LHCN-M2 (cell line): Measurements from ENCODE around the gene PARVA. TPM values are rescaled to one million over a fixed set of nuclear protein-coding genes. Genes with fewer than 3 reads are reported as not detected.

Experiments used
- DNase-seq: peaks from one replicate; pipeline ENCODE4 v3.0.0-alpha.2; 2012; ENCODE audit warnings: low read depth
- total RNA-seq: library from RNA; depleted of rRNA; stranded (reverse); fragments of >200 nt; gene quantifications from 2 replicates; pipeline ENCODE4 v1.2.3, GENCODE V29; 2014

PARVA gene
- total RNA-seq, 1 experiment from 2014 or later, result 55.7 TPM

- no peak for DNase-seq
These were observed 26.0 kb downstream of the PARVA start for GRCh38 chr11:12403122-12403996.

DNA sequence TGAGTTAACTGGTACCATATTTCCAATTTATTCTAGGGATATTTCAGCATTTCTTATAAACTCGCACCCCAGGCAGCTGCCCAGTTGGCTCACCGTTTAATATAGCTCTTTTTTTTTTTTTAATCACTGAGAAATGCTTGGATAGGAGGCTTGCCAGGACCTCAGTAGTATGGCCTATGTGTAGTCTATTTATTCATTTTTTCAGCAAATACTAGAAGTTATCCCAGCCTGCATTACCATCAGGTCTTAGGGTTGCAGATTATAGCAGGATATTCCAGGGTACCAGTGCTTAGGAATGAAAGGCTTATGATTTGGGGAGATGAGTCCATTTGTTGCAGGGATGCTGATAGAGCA lies 26.6 kb downstream of the PARVA start:
- no peak for DNase-seq

DNA sequence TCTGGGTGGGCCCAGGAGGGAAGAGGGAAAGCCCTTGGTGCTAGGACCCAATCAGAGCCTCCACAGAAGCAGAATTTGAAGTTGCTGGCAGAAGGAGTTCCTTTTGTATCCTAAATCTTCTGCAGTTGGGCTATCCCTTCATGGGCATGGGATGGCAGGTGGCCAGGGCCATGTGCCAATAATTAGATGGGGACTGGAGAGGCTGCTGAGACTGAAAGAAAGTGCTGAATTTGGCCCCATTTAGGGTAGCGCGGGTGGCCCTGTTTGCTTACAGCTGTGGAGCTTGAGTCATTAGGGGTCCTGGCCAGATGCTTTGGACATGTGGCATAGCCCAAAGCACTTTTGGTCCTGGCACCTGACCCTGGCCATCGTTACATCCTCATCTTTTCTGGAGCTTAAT lies 27.1 kb downstream of the PARVA start:
- DNase-seq, result no peak

DNA sequence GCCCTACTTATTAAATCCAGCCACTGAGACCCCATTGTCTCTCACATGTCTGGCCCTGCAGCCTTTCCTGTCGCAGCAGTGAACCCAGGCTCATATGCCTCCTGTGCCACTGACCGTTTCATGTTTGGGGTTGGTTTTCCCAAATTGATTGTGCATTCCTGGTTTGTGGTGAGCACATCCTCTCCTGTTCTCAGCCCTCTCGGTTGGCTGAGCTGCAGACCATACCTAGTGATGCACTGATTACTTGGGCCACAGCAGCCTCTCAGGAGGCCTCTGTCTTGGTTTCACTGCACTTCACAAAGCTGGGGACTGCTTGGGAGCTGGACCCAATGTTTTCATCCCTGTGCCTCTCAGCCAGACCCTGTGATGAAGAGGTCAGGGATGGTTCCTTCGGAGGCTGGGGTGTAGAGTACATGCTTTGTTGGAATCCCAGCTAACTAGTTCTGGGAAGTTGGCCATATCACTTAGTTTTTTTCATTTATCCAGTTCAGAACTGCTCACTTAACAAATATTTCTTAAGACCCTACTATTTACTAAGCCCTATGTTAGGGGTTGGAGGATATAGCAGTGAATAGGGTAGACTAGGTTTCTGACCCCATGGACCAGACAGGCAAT lies 30.9 kb downstream of the PARVA start:
- no peak for DNase-seq

- DNase-seq, result no peak
These were observed 32.2 kb downstream of the PARVA start for GRCh38 chr11:12409621-12410005.

- peak; percentile 79 for DNase-seq
These were observed 32.8 kb downstream of the PARVA start for GRCh38 chr11:12410006-12410728.

DNA sequence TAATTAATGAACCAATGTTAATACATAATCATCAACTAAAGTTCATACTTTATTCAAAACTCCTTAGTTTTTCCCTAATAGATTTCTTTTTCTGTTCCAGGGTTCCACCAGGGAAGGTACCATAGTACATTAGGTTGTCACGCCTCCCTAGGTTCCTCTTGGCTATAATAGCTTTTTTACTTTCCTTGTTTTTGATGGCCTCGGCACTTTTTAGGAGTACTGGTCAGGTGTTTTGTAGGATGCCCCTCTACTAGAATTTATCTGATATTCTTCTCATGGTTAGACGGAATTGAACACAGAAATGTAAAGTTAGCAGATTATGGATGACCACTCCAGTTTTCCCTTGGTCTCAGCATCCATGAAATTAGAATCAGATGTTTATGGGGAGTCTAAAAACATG lies 34.0 kb downstream of the PARVA start:
- DNase-seq, result no peak

DNA sequence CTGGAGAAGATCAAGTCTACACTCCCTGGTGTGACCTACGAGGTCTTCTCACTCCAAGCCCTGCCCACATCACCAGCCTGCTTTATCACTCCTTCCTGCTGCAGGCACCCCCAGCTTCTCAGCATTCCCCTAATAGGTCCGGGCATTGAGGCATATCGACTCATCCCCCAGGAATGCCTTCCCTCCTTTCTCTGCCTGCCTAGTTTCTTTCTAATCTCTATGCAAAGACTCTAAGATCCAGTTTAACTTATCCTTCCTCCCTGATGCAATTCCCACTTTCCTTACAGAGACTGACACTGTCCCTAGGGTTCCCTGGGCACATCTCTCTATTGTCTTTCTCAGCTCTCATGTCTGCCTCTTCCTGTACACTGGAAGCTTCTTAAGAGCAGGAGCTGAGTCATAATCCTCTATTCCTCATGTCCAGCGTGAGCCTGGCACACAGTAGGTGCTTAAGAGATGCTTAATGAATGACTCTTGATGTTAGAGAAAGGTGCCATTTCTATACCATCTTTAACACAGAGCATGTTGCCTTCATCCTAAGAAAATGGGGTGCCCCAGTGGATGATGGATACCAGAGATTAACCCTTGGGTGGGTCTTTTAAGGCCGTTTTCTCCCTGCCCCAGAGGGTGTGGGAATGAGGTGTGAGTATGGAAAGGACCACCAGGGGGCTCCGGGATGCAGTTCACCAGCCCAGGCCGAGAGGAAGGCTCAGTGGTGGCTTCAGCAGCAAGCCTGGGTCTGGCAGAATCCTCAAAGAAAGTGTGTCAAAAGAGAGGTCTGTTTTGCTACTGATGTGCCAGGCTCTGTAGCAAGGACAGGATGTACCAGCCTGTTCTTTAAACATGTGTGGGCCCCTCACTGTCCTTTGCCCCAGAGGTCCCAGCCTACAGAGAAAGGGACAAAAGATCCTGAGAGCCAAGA lies 34.7 kb downstream of the PARVA start:
- peak; percentile 94 for DNase-seq

DNA sequence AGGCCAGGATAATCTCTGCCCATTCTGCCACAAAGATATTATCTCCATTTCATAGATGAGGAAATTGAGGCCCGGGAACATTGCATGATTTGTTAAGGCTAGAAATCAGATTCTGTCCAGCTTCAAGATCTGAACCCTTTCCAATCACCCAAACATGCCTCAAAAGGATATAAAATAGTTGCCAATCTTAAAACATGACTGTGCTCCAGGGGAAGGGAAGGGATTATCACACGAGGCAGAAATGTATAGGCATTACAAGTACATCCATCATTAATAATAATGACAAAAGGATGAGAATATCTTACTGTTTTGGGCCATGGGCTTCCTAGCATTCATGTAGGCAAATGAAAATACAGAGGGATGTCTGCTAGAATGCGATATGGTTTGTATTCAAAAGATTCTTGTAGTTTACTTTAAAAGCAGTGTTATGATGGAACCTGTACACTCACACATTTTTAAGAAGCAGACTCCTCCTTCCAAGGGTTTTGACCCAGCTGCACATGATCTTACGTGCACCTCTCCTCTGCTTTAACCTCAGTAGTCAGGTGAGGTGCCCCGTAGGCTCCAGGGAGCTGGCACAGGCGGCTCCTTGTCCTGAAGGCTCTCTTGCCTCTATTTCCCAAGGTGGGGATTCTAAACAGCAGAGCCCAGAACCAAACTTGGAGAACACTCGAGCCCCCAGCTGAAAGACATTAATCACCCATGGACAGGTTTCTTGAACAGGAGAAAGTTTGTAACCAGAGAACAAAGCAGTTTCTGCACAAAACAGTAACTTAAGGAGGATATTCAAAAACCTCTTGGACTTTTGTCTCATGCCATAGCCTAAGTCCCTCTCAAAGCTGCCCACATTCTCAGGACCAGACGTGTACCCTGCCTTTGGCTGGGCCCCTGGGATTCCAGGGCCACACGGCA lies 36.0 kb downstream of the PARVA start:
- peak; percentile 38 for DNase-seq

- DNase-seq, result no peak
These were observed 37.2 kb downstream of the PARVA start for GRCh38 chr11:12414611-12415010.

DNA sequence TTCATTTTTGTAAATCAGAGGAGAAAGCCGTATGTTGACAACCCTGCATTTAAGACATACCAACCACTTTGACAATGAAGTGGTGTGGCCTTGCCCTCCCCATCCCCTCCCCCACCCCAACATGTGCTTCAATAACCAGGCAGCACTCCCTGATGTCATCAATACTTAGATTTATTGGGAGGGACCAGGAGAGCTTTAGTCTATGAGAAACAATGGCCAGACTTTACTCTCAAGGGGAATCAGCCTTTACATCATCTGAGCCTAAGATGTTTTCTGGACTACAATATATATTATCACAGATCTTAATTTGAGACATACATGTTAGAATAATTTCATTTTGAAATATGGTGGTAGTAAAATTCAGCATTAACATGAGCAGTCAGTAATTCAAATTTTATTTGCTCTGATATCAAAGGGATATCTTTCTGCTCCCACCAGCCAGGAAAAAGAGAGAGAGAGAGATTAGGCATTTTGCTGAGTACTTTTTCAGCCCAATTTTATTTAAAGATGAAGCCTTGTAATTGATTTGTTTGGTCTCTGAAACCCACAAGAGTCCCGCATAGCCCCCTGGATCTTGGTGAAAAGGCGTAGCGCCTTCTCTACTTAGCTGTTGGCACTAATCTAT lies 38.1 kb downstream of the PARVA start:
- DNase-seq, result no peak

DNA sequence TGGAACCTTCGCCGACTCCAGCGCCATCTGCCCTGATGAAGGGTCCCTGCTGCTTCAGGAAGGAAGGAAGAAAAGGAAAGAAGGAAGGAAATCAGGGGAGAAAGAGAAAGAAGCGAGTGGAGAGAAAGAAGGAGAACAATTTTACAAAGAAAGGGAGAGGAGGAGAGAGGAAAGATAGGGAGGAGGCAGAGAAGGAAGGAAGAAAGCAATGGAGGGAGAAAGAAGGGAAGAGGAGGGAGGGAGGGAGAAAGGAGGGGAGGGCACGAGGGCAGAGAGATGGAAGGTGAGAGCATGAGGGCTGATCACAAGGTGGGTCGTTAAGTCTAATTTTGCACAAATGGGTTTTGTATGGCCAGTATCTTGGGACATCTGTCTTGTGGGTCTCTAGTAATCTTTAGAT lies 39.2 kb downstream of the PARVA start:
- no peak for DNase-seq

DNA sequence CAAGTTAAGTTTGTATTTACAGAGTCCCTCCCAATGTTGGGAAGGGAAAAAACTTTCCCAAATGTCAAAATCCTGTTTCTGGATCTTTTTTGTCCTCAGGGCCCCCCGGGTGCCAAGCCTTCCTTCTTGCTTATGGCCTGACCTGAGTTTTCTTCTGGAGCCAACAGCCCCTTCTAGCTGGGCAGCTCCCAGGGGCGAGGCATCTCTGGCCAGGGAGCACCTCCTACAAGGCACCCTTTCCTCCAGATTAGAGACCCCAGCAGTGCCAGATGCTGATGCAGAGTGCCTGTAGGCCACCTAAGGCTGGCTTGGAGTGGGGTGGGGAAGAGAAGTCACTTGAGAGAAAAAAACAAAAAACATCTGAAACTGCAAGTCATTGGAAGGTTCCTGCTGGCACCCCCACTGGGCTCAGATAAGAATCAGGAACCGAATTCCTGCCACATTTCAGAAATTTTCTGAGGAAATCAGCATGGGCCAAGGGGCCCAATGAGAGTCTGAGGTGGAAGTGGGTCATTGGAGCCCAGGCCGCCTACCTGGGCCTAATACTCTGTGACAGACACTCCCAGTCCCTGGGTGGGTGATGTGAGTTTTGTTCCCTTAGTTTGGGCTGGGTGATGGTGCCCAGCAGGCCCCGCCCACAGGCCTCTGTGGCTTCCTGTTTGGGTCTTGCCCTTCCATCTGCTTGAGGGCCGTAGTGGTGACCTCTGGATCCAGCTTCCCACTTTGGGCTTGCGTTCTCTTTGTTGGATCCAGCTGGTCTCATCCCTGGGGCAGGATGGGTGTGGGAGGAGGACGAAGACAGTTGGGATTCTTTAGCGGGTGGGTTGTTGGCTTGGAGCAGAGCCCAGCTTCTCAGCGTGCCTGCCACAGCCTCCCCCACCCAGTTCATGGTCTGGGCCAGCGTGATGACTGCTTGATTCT lies 40.6 kb downstream of the PARVA start:
- DNase-seq, result peak; percentile 83

DNA sequence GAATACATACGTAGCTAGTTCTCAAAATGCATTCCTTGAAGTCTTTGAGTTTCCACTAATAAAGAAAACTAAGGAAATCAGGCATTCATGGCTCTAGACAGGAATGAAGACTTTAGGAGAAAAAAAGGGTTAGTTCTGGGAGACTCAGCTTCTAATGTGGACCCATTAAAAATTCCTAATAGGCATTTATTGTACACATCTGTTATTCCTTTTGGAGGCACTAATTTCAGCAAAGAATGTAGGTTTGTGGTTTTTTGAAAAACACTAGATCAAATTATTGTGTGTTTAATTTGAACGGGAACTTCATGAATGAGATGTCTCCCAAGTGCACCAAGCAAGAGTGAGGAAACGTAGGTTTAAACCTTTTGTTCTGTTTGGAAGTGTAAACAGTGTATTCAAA lies 42.7 kb downstream of the PARVA start:
- no peak for DNase-seq

DNA sequence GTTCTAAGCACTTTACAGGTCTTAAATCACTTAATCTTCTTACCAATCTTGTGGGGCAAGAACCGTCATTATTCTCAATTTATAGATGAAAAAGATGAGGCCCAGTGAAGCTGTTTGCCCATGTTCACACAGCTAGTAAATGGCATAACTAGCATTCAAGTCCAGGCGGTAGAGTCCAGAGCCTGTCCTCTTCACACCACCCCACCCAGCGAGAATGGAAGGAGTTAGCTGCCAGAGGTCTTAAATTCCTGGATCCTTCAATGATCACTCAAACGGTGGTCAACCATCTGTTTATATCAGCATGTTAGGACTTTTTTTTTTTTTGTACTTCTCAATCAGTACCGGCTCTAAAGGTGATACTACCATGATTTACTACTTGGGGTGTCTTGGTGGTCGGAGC lies 43.3 kb downstream of the PARVA start:
- DNase-seq, result no peak

- peak; percentile 63 for DNase-seq
These were observed 44.0 kb downstream of the PARVA start for GRCh38 chr11:12421386-12421785.

GRCh38 chr11:12426176-12426575 lies 48.8 kb downstream of the PARVA start:
- DNase-seq, result no peak

DNA sequence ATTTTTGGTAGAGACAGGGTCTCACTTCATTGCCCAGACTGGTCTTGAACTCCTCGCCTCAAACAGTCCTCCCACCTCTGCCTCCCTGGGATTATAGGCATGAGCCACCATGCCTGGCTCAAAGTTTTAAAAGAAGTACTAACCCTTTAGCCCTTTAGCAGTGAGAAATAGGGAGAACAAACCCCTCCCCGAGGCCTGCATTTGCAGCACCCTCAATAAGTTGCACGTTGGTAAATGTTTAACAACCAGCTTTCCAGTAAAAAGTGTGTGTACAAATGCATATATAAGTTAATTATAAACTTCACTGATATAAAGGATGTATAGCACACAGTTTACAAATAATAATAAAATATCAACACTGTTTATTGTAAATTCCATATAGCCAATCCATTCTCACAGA lies 51.8 kb downstream of the PARVA start:
- DNase-seq, result no peak

DNA sequence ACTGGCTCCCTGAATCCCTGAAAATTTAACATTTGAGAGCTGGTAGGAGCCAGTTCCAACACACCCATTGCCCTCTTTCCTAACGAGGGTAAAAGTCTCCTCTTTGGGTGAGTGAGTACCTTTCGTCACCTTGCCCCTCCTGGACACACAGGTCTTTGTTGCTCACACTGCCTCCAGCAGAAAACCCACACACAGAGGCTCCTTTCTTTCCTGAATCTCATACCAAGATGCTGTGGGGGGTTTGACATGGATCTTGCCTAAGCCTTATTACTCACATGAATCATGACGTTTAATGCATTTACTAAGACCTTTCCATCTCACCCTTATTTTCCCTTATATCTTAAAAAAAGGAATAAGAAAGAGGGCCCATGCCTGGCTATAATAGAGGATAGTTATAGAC lies 53.0 kb downstream of the PARVA start:
- DNase-seq, result no peak
